Chondrocyte (in vitro differentiated cells): ENCODE data around the gene TSPOAP1. TPM values are rescaled to one million over a fixed set of nuclear protein-coding genes. Genes with fewer than 3 reads are reported as not detected.

Source experiments
- DNase-seq: peaks from one replicate; pipeline ENCODE4 v3.0.0; 2021; ENCODE audit warnings: mixed read lengths, low spot score
- H3K27ac Mint-ChIP-seq: one replicate; pipeline ENCODE4 v1.8.0; 2021; ENCODE audit warnings: mild to moderate bottlenecking, moderate library complexity, mixed read lengths; ENCODE audit not compliant: unreplicated experiment
- H3K27me3 Mint-ChIP-seq: 2 replicates; pipeline ENCODE4 v1.8.0; 2021; ENCODE audit warnings: low read depth, mixed read lengths
- H3K36me3 Mint-ChIP-seq: 2 replicates; pipeline ENCODE4 v1.8.0; 2021; ENCODE audit warnings: low read depth, mixed read lengths
- H3K4me1 Mint-ChIP-seq: 2 replicates; pipeline ENCODE4 v1.8.0; 2021; ENCODE audit warnings: low read depth, mild to moderate bottlenecking, mixed read lengths
- H3K4me3 Mint-ChIP-seq: one replicate; pipeline ENCODE4 v1.8.0; 2021; ENCODE audit warnings: mild to moderate bottlenecking, moderate library complexity, mixed read lengths; ENCODE audit not compliant: unreplicated experiment
- H3K9me3 Mint-ChIP-seq: 2 replicates; pipeline ENCODE4 v1.8.0; 2021; ENCODE audit warnings: low read depth, mixed read lengths
- CTCF ChIP-seq: fragments of 200-600 bp; sonication (generic); IDR thresholded peaks from 2 replicates; pipeline ENCODE4 v1.5.0; 2021; ENCODE audit warnings: antibody characterized with exemption, mild to moderate bottlenecking, moderate library complexity
- total RNA-seq: library from RNA; stranded (reverse); gene quantifications from 3 replicates; pipeline ENCODE4 v1.2.1, GENCODE V29; 2021

TSPOAP1 gene
- total RNA-seq, 1 donor from 2014 or later = 2.0 TPM

GRCh38 chr17:58370309-58370708 lies 41.7 kb upstream of the TSPOAP1 start:
- Mint-ChIP-seq H3K36me3 (no peaks in the 10 kb centered on the region), H3K27ac (no peak overlapping the region), H3K9me3 (no peaks in the 10 kb centered on the region), H3K4me1 (no peaks in the 10 kb centered on the region), H3K4me3 (no peak overlapping the region), H3K27me3 (peaks cover 5% of the 10 kb centered on the region)
- no peak for DNase-seq
- no peak for TF ChIP-seq CTCF

- DNase-seq = no peak
- Mint-ChIP-seq H3K27me3 (peaks cover 5% of the 10 kb centered on the region), H3K36me3 (no peaks in the 10 kb centered on the region), H3K27ac (no peak overlapping the region), H3K9me3 (no peaks in the 10 kb centered on the region), H3K4me3 (no peak overlapping the region), H3K4me1 (no peaks in the 10 kb centered on the region)
- TF ChIP-seq CTCF = no peak
Observed at GRCh38 chr17:58369214-58370031, 40.8 kb upstream of the TSPOAP1 start.

- H3K9me3 Mint-ChIP-seq = no peaks in the 10 kb centered on the region
Observed at GRCh38 chr17:58368860-58369213, 40.2 kb upstream of the TSPOAP1 start.

GRCh38 chr17:58367461-58367860 lies 38.9 kb upstream of the TSPOAP1 start:
- Mint-ChIP-seq H3K36me3 (no peaks in the 10 kb centered on the region), H3K27ac (no peak overlapping the region), H3K4me1 (no peaks in the 10 kb centered on the region), H3K4me3 (no peak overlapping the region), H3K27me3 (peaks cover 7% of the 10 kb centered on the region), H3K9me3 (no peaks in the 10 kb centered on the region)
- TF ChIP-seq CTCF = no peak
- DNase-seq = no peak

More at GRCh38 chr17:58368860-58369213, 40.2 kb upstream of the TSPOAP1 start:
- Mint-ChIP-seq H3K36me3 (no peaks in the 10 kb centered on the region), H3K4me3 (no peak overlapping the region), H3K27ac (no peak overlapping the region), H3K4me1 (no peaks in the 10 kb centered on the region), H3K27me3 (peaks cover 7% of the 10 kb centered on the region)
- TF ChIP-seq CTCF = no peak
- no peak for DNase-seq

GRCh38 chr17:58365980-58366595 lies 37.5 kb upstream of the TSPOAP1 start:
- no peak for TF ChIP-seq CTCF
- no peak overlapping the region for H3K4me3 Mint-ChIP-seq
- H3K9me3 Mint-ChIP-seq = no peaks in the 10 kb centered on the region
- peaks cover 7% of the 10 kb centered on the region for H3K27me3 Mint-ChIP-seq
- H3K36me3 Mint-ChIP-seq = no peaks in the 10 kb centered on the region
- no peak overlapping the region for H3K27ac Mint-ChIP-seq
- no peak for DNase-seq
- no peaks in the 10 kb centered on the region for H3K4me1 Mint-ChIP-seq
